HG03060 (cell line): Measurements from ENCODE around the gene FABP6.

Experiments used
- ATAC-seq: cut with Tn5 transposase; IDR thresholded peaks from one replicate; pipeline ENCODE4 v1.9.1; 2021; ENCODE audit warnings: low read depth, moderate number of reproducible peaks; ENCODE audit not compliant: unreplicated experiment

The FABP6 gene

GRCh38 chr5:160260006-160260775 is 30.9 kb downstream of the FABP6 start:
- ATAC-seq: no peak

DNA sequence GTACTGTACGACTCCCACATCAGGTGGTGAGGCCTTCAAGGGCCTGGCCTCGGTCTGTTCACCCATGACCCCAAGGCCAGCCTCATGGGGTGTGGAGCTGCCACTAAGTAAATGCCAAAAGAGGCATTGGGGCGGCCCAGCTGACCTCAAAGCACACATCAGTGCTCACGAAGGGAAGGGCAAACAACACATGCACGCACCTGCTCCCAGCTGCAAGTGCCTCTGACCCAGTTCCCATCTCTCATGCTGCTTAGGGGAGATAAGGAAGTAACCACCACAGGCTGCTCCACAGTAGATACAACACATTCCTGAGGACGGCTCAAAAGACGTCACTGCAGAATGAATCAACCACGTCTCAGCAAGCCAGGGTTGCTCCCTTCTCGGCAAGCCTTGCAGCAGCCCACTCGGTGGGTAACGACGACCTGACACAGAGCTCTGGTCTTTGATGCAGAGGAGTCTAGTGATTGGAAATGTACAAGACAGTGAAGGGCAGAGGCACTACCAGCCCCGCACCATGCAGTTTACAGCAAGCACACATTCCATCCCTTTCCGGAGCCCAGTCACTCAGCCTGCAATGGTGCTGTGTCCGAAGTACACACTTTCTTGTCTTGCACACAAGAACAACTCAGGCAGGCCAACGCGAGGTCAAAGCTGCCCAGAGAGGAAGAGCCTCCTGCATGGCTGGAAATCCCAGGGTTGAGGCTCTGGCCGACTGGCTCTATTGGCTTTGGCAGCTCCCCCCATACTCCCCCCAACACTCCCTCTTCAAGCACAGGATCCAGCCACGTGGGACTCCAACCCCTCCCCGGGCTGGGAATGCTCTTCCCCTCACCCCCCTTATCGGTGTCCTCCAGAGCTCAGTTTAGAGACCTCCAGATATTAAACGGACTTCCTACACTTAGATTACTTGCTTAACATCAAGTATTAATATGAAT is 31.8 kb downstream of the FABP6 start:
- ATAC-seq: no peak

DNA sequence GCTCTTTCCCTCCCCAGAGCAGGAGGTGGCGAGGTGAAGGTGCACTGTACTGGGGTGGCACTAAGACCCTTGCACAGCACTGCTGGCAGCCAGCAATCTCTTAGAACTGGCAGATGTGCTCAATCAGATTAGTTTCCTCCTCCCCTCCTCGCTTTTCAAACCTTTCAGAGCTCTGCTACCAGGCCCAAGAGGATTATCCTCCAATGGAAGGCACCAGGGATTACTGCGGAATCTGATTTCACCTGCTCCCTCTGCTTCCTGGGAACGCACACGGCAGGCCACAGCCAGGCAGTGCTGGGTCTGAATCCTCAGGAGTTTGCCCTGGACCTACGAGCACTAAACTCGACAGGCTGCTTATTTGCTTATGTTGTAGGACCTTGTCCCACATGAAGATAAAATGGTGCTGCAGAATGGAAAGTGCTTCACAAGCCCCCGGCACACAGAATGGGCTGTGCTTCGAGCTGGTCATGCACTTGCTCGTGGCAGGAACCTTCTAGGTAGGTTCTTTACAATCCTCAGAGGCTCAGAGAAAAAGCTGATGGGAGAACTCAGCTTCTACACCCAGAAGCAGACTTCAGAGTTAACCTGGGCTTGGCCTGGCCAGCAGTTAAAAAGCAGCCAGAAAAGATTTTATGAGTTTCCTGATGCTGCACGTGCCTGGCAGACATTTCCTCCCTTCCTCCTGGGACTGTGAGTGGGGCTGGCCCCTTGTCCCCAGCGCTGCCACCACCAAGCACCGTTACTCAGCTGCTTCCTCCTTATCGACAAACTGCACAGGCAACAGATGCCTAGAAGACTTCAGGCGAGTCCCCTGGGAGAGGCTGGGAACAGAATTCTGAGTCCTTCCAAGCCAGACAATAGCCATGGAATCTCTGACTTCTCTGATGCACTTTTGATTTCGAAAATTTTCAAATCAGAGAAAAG is 33.1 kb downstream of the FABP6 start:
- no peak for ATAC-seq

DNA sequence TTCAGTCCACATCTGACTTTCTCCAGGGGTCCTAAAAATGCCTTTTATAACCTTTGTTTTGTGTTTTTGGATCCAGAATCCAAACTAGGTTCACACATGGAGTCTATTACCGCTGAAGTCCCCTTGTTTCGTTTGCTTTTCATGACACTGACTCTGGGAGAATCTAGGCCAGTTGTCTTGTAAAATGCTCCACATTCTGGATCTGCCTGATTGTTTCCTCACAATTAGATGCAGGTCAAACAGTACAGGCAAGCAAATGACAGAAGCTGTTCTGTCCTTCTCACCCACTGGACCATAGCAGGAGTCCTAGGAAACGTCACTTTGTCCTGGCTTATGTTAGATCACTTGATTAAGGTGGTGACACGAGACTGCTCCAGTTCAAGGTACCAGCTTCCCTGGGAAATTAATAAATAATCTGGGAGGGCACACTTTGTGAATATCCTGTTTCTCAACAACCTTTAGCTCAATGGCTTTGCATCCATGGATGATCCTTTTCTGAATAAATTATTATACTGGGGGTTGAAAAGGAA is 34.1 kb downstream of the FABP6 start:
- ATAC-seq: no peak

- ATAC-seq: no peak
These were observed 36.7 kb downstream of the FABP6 start for GRCh38 chr5:160266044-160266443.

DNA sequence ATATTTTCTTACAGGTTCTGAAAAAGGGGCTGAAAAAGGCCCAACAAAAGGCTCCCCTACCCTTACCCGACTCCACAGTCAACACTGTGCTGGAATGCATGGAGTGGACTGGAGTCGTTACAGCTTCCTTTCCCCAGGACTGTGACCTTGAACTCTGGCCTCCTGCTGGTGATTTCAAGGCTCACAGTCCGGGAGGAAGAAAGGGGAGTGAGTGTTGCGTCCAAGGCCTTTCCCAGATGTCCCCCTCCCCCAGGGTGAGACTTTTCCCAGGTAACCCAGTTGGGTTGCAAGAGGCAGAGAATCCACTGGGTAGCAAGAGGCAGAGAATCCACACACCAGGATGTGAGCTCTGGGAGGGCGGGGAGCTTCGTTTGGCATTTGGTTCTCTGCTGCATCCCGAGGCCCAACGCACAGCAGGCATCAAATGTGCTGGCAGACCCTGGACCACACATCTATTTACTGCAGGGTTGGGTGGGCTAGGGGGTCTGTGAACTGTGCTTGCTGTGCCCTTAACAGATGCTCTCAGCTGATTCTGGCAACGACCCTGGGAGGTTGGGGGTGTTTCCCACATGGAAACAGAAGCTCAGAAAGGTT is 37.5 kb downstream of the FABP6 start:
- no peak for ATAC-seq

DNA sequence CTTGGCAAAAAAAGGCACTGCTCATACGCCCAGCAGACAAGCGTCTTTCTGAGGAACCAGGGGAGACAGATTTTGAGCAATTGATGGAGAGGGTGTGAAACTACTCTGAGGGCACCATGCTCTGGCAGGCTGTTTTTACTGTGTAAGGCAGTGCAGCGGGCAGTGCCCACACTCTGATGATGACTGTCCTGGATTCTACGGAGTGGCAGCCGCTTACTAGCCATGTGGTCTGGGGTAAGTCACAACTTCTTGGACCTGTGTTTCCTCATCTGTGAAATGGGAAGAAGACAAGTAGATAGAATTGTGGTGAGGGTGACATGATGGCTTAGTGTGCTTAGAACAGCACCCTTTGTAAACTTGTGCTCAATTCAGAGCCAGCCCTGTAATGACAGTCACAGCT is 38.8 kb downstream of the FABP6 start:
- no peak for ATAC-seq

DNA sequence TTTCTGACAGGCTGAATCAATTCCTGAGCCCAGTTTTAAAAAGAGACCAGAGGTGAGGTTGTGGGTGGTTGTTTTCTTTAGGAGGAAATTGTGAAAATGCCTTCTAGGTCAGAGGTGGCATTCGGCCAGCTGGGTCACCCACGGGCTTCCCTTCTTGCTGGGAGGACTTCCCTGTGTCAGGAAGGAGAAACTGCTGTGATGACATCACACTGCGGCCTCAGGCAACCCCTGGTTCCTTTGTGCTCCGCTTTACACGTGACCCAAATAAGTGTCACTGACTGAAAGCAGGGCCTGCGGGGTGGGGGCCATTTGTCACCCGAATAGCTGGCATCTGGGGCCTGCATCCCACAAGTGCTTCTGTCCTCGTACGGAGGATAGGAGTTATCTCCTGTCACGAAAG is 39.7 kb downstream of the FABP6 start:
- no peak for ATAC-seq

GRCh38 chr5:160270704-160271103 is 41.4 kb downstream of the FABP6 start:
- ATAC-seq: no peak

DNA sequence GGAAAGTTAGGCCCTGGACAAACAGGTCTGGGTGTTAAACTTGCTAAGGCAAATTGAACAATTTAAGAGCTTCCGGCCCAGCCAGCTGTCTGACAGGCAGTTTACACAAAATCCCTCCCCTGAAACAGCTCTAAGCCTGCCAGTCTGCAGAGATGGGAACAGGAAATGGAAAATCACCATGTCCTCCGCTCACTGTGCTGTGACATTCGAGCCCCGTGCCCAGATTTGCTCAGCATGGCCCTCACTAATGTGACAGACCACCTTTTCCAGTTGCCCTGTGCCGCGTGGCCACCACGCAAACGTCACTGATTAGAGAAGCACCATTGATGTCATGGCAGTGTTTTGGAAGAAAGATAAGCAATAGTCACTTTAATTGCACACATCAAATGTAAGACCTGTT is 42.1 kb downstream of the FABP6 start:
- no peak for ATAC-seq

GRCh38 chr5:160271836-160272235 is 42.5 kb downstream of the FABP6 start:
- no peak for ATAC-seq

GRCh38 chr5:160272264-160272663 is 43.0 kb downstream of the FABP6 start:
- no peak for ATAC-seq

DNA sequence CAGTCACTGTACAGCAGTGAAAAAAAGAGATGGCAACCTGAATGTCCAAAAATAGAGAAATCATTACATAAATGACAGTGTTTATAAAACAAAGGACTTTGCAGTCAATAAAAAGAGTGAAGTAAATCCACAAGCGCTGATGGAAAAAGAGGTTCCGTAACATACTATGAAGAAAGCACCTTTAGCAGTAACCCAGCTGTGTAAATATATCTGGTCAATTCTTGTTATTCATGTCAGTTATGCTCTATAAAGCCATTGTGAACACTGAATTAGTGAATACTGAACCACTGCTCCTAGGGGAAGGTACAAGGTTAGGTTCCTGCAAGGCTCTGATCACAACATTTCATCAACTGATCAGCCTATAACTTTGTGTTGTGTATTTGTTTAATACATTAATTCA is 43.6 kb downstream of the FABP6 start:
- no peak for ATAC-seq

DNA sequence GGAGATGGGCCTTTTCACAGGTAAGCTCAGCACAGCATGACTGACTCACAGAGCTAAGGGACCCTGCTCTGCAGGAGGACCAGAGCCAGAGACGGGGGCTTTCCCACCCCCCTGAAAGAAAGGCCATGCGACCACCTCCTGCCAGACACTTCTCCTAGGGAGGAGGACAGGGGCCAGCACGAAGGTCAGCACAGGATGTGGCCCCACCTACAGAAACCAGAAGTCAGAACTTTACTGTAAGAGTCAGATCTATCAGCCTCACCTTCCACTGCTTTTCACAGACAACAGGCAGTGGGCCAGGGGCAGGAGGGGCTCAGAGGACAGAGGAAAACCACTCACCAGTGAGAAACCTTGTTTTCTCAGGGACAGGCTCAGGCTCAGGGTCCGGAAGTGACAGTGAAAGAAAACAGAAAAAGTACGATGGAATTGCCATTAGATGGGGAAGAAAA is 45.2 kb downstream of the FABP6 start:
- ATAC-seq: no peak

DNA sequence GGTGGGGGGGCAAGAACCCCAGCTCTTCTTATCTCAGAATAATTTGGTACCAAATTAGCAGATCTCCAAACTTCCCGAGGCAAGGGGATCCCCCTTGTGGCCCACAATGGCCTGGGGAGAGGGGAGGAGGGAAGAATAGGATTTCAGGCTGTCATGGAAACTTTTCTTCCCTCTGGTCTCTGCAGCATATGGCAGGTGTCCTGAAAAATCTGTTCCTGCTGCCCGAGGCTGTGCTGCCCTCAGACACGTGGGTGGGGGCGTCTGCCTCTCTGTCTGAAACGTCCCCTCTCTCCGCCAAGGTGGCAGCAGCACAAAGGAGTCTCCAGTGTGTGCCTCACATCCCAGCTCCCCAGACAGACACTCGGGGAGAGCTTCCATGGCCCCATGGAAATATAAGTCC is 49.0 kb downstream of the FABP6 start:
- ATAC-seq: no peak

DNA sequence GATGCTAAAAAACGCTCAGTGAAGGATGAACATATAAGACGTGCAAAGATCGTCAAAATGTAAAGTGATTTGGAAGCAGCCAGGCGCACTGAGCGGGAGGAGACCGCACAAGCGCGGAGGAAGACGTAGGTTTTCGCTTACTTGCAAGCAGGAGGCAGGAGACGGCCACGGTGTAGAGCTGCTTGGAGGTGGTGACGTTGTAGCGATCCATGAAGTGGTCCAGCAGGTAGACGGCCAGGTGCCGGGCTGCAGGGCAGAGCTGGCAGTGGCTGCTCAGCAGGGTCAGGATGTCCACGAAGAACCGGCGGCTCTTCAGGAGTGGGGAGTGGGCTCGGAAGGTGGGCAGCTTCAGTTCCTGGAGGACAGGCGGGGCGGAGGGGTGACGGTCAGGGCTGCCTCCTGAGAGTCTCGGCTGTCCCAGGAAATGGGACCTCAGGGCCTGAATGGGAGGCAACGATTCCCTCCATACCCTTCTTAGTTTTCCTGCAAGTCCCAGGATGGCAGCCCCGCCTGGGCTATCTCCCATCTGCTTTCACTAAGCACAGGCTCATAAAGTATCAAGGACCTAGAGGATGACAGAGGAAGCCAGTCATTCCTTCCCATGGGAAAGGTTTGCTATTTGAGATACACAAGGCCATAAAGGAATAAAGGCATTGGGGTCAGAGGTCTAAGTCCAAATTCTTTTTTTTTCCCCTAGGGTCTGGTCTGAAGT is 51.2 kb downstream of the FABP6 start:
- ATAC-seq: no peak

- ATAC-seq: no peak
These were observed 52.0 kb downstream of the FABP6 start for GRCh38 chr5:160281275-160281674.

DNA sequence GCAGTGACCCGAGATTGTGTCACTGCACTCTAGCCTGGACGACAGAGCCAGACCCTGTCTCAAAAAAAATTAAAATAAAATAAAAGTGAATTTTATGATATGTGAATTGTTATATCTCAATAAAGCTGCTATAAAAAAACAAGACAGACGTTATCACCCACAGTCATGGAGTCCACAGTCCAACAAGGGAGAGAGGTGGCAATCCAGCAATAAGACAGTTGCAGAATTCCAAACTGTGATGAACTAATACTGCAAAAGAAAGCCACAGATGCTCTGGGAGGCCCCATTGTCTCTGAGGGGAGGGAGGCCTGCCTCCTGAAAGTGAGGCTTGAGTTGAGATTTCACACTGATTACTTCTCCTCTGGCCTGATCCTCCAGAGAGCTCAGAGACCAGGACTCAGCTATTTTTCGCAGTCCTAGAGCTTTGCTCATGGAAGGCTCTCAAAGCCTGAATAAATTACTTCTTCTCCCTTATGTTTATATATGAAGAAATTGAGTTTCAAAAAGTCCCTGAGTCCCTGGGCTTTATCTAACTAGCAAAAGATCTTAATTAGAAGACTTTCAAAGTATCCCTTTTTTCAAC is 55.1 kb downstream of the FABP6 start:
- ATAC-seq: no peak

- ATAC-seq: no peak
These were observed 56.0 kb downstream of the FABP6 start for GRCh38 chr5:160285316-160285715.
